HL-60 (cell line): Measurements from ENCODE around the gene SEPTIN10.

Experiments
- DNase-seq, 2 experiments: peaks; one replicate each; pipeline ENCODE4 v3.0.0-alpha.2; 2010 to 2020; ENCODE audit warnings: low read depth in 1 of 2, low spot score in 1 of 2
- H3K27ac ChIP-seq: fragments of 250-450 bp; sonication (Bioruptor Pico); replicated peaks from 2 replicates; pipeline ENCODE4 v1.5.1; 2020; ENCODE audit warnings: mild to moderate bottlenecking, moderate library complexity
- H3K27me3 ChIP-seq: fragments of 250-450 bp; sonication (Bioruptor Pico); 2 replicates; pipeline ENCODE4 v1.5.1; 2021; ENCODE audit warnings: mild to moderate bottlenecking, moderate library complexity; ENCODE audit not compliant: insufficient read depth, poor library complexity, severe bottlenecking
- H3K4me3 ChIP-seq: replicated peaks from 2 replicates; pipeline ENCODE4 v1.5.1; 2011; ENCODE audit warnings: mild to moderate bottlenecking, control low read depth, low read length; ENCODE audit not compliant: insufficient read depth
- CTCF ChIP-seq: IDR thresholded peaks from one replicate; pipeline ENCODE4 v1.5.1; 2011; ENCODE audit warnings: low read length, control low read depth, inconsistent platforms; ENCODE audit not compliant: insufficient read depth
- GABPA ChIP-seq: IDR thresholded peaks from 2 replicates; pipeline ENCODE4 v1.6.1; 2012; ENCODE audit warnings: low read depth
- POLR2AphosphoS5 ChIP-seq: IDR thresholded peaks from 2 replicates; pipeline ENCODE4 v1.6.1; 2012; ENCODE audit warnings: low read depth
- REST ChIP-seq: IDR thresholded peaks from 2 replicates; pipeline ENCODE4 v1.6.1; 2012; ENCODE audit warnings: low read depth; ENCODE audit not compliant: insufficient replicate concordance
- SPI1 ChIP-seq: IDR thresholded peaks from 2 replicates; pipeline ENCODE4 v1.6.1; 2012; ENCODE audit warnings: low read depth, mild to moderate bottlenecking, borderline replicate concordance

The SEPTIN10 gene

GRCh38 chr2:109604597-109604996 lies 9.2 kb downstream of the SEPTIN10 start:
- TF ChIP-seq GABPA, result no peak
- no peak for TF ChIP-seq CTCF
- no peak for TF ChIP-seq POLR2AphosphoS5
- no peak for TF ChIP-seq SPI1
- no peak for TF ChIP-seq REST
- no peak for DNase-seq
- Histone ChIP-seq H3K4me3 (no peak overlapping the region), H3K27me3 (peaks cover 12% of the 10 kb centered on the region), H3K27ac (no peak overlapping the region)

- TF ChIP-seq GABPA, result no peak
- TF ChIP-seq SPI1, result no peak
- no peak for TF ChIP-seq REST
- TF ChIP-seq CTCF, result no peak
- TF ChIP-seq POLR2AphosphoS5, result no peak
- H3K27ac ChIP-seq, result no peak overlapping the region
- H3K4me3 ChIP-seq, result no peak overlapping the region
- no peak for DNase-seq
- H3K27me3 ChIP-seq, result peaks cover 6% of the 10 kb centered on the region
Measured at GRCh38 chr2:109602617-109603188, 11.1 kb downstream of the SEPTIN10 start.

- Histone ChIP-seq H3K4me3 (no peak overlapping the region), H3K27me3 (peaks cover 3% of the 10 kb centered on the region), H3K27ac (no peak overlapping the region)
- TF ChIP-seq REST (no peak), CTCF (no peak), POLR2AphosphoS5 (no peak), SPI1 (no peak), GABPA (no peak)
- DNase-seq, result no peak
Measured at GRCh38 chr2:109601783-109602182, 12.0 kb downstream of the SEPTIN10 start.
